COLO668 (cell line): ENCODE measurements around the gene HIVEP3.

Experiments
- DNase-seq: peaks from one replicate; lab custom pipeline; 2025; ENCODE audit not compliant: unreplicated experiment; lab: John Stamatoyannopoulos, UW

The HIVEP3 gene

GRCh38 chr1:41813755-41814745 is 104.7 kb downstream of the HIVEP3 start:
- DNase-seq, result no peak

GRCh38 chr1:41813226-41813625 is 105.5 kb downstream of the HIVEP3 start:
- DNase-seq, result no peak

- DNase-seq, result no peak
Observed at GRCh38 chr1:41812453-41812852, 106.3 kb downstream of the HIVEP3 start.

- DNase-seq, result peak; percentile 84
Observed at GRCh38 chr1:41812051-41812450, 106.7 kb downstream of the HIVEP3 start.

DNA sequence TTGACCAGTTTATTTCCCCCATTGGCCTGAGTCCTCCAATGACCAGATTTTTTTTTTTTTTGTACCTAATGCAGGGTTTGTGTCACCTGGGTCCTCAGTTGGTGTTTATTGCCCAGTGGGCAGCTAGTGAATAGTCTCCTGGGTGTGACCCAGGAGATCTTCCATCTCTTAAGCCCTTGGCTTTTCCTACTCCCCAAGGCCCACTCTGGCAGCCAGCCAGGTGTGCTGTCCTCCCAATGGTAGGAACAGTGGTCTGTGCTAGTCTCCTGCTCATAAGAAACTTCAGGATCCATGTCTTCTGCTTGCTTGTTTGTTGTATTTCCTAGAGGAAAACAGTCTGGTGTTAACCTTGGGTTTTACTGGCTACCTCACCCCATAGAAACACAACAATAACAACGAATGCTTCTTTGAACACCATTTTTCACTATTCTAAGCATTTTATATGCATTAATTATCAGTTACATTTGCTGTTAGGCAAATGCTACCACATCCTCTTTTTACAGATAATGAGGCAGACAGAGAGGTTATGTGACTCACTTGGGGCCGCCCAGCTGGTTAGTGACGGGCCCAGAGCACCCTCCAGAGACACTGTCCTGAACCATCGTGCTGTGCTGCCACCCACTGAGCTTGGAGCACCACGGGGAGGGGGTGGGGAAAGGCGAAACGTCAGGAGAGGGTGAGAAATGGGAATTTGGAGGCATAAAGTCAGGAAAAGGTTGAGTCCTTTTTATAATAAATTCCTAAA is 107.5 kb downstream of the HIVEP3 start:
- no peak for DNase-seq

- DNase-seq, result no peak
Observed at GRCh38 chr1:41810446-41810845, 108.3 kb downstream of the HIVEP3 start.

DNA sequence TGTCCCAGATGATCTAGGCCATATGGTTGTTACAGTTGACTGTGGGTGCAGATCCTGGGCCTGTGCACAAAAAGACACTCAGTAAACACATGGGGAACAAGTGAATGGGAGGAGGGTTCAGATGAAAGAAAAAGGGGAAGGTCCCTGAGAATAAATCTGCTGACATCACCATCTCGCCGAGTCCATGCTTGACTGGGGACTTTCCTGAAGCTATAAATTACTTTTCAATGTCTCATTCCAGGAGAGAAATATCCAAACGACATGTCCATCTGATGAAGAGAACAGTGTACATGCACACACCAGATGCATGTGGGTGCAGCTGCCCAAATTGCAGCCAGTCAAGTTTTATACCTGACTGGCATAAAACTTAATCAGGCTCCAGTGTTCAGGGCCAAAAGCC is 109.0 kb downstream of the HIVEP3 start:
- DNase-seq, result no peak

DNA sequence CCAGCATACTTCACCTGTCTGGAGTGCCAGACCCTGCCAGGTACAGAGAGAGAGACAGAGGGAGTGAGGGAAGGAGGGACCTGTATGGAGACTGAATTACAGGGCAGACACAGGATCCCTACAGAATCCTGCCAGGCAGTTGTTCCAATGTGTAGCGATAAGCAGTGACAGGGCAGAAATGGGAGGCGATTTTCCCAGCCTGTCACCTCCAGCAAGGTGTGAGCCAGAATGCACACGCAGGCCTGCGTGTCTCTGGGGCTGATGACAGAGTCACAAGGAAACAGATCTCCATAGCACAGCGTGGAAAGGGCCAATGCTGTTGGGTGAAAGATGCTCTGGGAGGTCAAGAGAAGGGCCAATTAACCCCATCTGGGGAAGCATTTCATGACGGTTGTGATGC is 111.3 kb downstream of the HIVEP3 start:
- no peak for DNase-seq

- DNase-seq, result no peak
Observed at GRCh38 chr1:41806472-41807155, 112.1 kb downstream of the HIVEP3 start.

DNA sequence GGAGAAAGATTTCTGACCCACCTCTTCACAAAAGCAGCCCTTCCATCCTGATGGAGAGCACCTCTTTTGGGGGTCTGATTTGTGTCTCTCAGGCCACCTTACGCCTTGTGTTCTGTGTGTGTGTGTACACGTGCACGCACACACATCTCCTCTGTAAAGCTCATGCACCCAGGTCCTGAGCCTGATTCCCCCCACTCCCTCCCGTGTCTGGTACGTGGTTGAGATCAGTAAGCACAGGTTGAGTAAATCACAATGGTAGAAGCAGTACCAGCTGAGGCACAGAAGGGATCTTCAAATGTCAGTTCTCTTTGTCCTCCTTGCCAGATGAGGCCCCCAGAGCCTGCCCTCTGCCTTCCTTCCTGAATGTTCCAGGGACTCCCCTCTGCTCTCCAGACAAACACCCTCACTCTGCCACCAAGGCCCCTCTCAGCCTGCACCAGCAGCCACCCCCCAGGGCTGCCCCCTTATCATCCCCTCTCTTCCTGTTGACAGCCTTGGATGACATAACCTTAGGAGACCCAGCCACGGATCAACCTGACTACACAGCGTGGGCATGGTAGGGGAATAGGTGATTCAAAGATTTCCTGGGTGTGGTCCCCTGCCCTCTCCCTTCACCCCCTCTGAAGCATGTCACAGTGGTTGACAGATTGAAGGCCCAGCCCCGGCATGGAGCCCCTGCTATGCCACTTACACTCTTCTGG is 112.8 kb downstream of the HIVEP3 start:
- DNase-seq, result no peak

GRCh38 chr1:41804176-41804575 is 114.5 kb downstream of the HIVEP3 start:
- no peak for DNase-seq

- DNase-seq, result no peak
Observed at GRCh38 chr1:41803656-41804055, 115.1 kb downstream of the HIVEP3 start.

DNA sequence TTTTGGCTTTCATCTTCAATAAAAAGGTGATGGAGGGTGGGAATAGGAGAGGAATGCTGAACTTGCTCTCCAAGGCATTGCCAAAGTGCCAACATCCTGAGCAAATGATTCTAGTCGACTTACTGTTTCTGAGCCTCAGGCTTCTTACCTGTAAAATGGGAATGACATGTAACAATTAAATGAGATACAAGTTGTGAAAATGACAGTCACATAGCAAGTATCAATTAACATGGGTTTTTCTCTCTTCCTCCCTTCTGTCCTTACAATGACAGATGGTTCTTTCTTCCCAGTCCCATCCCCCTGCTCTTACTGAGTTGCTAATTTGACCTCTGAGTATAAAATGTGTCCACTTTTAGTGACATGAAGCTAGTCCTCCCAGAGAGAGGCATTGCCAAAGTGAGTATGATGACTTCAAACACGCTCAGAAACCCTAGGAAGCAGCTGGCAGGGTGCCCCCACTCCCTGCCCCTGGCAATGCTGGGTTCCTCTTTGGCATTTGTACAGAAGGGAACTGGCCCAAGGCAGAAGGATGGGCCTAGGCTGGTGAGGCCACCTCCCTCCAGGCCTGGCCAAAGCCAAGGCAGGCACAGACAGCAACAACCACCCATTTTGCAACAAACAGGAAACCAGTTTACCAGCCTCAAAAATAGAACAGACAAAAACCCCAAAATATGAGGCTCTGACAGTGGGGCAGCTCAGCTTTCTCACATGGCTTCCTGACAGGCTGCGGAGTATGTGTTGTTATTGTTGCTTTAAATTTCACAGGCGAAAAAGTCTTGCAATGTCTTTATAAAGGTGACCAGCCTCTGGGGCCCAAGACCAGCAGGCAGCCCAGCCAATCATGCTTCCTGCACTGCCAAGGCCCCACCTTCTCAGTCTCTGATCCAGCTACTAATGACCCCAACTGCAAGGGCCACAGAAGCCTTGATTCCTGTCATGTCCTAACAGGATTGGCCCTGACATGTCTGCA is 115.9 kb downstream of the HIVEP3 start:
- no peak for DNase-seq

DNA sequence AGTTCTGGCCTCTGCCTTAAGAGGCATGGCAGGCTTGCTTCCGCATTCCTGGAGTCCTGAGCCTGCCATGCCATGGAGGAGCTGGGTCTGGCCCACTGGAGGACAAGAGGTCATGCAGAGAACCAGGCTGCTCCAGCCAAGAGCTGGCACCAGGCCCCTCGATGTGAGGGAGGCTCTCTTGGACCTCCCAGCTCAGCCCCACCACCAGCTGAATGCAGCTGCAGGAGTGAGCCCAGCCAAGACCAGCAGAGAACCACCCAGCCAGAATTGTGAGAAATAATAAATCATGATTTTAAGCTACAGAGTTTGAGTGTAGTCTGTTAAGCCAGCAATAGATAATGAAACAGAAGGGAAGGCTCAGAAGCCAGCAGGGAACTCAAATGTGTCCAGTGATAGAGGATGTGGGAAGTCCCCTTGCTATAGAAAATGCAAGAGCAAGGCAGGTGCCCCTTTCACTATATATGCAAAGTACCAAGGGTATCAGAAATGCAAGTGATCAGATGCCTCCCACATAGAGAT is 118.4 kb downstream of the HIVEP3 start:
- no peak for DNase-seq

GRCh38 chr1:41799723-41800122 is 119.0 kb downstream of the HIVEP3 start:
- DNase-seq, result no peak

- DNase-seq, result no peak
Observed at GRCh38 chr1:41799205-41799604, 119.5 kb downstream of the HIVEP3 start.

GRCh38 chr1:41795205-41795762 is 123.4 kb downstream of the HIVEP3 start:
- DNase-seq, result no peak

DNA sequence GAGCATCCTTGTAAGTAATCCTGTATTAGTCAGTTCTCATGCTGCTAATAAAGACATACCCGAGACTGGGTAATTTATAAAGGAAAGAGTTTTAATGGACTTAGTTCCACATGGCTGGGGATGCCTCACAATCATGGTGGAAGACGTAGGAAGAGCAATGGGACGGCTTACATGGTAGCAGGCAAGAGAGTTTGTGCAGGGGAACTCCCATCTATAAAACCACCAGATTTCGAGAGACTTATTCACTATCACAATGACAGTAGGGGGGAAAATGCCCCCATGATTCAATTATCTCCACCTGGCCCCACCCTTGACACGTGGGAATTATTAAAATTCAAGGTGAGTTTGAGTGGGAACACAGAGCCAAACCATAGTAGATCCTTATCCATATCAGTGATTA is 124.7 kb downstream of the HIVEP3 start:
- DNase-seq, result no peak

GRCh38 chr1:41792485-41792770 is 126.3 kb downstream of the HIVEP3 start:
- no peak for DNase-seq
